ENCODE results near the gene MOCS2. TPM values are rescaled to one million over a fixed set of nuclear protein-coding genes. Genes with fewer than 3 reads are reported as not detected.

MOCS2 gene
- polyA plus RNA-seq, 5 donors, result 40.9 to 58.5 (median 49.6) TPM

GRCh38 chr5:53055365-53055764, 54.2 kb downstream of the MOCS2 start:
- no peak for DNase-seq

DNA sequence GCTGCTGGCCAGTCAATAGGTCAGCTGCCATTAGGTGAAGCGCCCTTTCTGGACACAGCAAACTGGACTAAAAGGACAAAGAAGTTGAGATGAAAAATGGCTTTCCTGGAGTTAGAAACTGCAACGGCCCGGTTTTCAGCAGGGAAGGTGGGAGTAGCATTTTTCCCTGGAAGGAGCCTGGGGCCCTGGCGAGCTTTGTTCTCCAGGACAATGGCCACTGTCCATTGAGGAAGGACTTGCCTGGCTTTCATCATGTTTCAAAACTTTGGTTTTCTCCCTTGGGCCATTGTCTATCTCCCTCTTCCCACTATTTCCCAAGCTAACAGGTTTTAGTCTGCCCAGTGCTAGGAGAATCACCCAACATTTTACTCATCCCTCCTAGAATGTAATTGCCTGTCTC, 56.2 kb downstream of the MOCS2 start:
- DNase-seq, result no peak

DNA sequence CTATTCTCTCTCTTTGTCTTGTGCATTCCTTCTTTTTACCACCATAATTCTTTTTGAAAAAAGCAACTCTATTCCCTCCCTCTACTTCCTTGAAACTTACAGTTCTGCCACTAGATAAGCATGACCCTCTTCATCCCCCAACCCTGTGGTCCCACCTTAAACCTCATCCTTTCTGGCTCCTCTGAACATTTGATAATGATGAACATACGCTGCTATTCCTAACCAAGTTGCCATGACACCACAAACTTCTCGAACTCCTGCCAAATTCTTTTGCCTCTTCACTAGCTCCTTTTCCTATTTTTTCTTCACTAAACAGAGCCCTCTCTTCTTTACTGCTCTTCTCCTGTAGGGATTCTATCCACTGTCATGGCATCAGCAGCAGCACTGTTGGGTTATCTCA, 57.1 kb downstream of the MOCS2 start:
- DNase-seq, result no peak

- no peak for DNase-seq
Observed at GRCh38 chr5:53048248-53048647, 61.3 kb downstream of the MOCS2 start.

Other genes with a start within 250 kb of the MOCS2 start
- 10 to 100 TPM; 36.3 to 58.3 (median 54.2) TPM for gene ITGA2, start 120.4 kb downstream of the MOCS2 start, polyA plus RNA-seq (ENCODE audit: insufficient read depth in 1 of 5, insufficient read length in 5 of 5, low replicate concordance in 1 of 5)

All from right lung (tissue), 5 donors.